DMS 273 (cell line): ENCODE results near the gene SF3A1.

Experiments used
- DNase-seq: peaks from one replicate; lab custom pipeline; 2025; ENCODE audit not compliant: unreplicated experiment; lab: John Stamatoyannopoulos, UW

Gene SF3A1

GRCh38 chr22:30288419-30289140 is 68.1 kb downstream of the SF3A1 start:
- no peak for DNase-seq

GRCh38 chr22:30287648-30288418 is 68.9 kb downstream of the SF3A1 start:
- DNase-seq = peak; percentile 84

- peak; percentile 70 for DNase-seq
These were observed 69.7 kb downstream of the SF3A1 start for GRCh38 chr22:30286813-30287647.

- DNase-seq = no peak
These were observed 70.4 kb downstream of the SF3A1 start for GRCh38 chr22:30286331-30286730.

GRCh38 chr22:30285846-30286200 is 70.9 kb downstream of the SF3A1 start:
- no peak for DNase-seq

- DNase-seq = no peak
These were observed 71.4 kb downstream of the SF3A1 start for GRCh38 chr22:30285176-30285845.

GRCh38 chr22:30284666-30285065 is 72.0 kb downstream of the SF3A1 start:
- no peak for DNase-seq

GRCh38 chr22:30284172-30284571 is 72.5 kb downstream of the SF3A1 start:
- no peak for DNase-seq

- DNase-seq = no peak
These were observed 73.4 kb downstream of the SF3A1 start for GRCh38 chr22:30283342-30283741.

GRCh38 chr22:30282616-30283046 is 74.1 kb downstream of the SF3A1 start:
- no peak for DNase-seq
